GM03348 (cell line): ENCODE results near the gene RMND5A.
"Not testable (repeated sequence)": the region's sequence is repeated elsewhere in the genome, so short reads cannot be mapped to it uniquely, and the experiment has no call there.

ENCODE experiments used
- DNase-seq: peaks from one replicate; pipeline ENCODE4 v3.0.0; 2012; ENCODE audit warnings: low spot score

Gene RMND5A

DNA sequence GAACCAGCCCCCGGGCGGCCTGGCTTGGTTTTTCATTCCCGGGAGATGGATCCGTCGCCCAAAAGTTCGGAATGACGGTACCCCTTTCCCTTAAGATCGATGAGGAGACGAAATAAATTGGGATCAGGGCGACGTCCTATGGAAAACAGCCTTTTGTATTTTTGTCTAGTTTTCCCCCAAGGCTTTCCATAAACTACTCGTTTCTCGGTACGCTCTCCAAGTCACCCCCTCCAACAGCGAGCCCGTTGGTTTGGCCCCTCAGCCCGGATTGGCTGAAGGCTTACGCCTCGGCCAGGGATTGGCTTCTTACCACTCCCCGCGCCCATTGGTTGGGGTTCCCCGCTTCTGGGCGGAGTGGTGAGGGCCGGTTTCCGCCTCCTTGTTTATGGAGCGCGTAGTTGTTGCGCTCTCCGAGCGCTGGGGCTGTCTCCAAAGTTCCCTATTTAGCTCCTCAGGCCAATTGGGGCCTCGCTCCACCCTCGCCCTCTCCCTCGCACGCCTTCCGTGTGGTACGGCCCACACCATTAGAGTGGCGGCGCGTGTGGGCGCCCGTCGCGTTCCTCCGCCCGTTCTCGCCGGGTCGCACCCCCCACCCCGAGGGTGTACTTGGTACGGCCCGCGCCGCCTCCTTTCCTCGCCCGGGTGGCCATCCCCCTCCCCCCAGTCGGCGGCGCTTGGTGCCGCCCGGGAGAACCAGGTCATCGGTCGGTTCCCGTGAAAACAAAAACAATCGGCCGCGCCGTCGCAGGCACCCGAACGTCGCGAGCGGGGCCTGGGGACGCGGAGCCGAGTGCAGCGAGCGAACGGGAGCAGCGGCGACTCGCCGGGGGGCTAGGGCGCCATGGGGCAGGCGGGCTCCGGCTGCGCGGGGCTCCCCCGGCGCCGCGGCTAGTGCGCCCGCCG is at the start of gene RMND5A:
Gene RMND5A (plus strand): TSS at position 655 of the 903 bp plus-strand sequence. CDS start 377 bp downstream, outside the sequence.
- DNase-seq = peak; percentile 77

DNA sequence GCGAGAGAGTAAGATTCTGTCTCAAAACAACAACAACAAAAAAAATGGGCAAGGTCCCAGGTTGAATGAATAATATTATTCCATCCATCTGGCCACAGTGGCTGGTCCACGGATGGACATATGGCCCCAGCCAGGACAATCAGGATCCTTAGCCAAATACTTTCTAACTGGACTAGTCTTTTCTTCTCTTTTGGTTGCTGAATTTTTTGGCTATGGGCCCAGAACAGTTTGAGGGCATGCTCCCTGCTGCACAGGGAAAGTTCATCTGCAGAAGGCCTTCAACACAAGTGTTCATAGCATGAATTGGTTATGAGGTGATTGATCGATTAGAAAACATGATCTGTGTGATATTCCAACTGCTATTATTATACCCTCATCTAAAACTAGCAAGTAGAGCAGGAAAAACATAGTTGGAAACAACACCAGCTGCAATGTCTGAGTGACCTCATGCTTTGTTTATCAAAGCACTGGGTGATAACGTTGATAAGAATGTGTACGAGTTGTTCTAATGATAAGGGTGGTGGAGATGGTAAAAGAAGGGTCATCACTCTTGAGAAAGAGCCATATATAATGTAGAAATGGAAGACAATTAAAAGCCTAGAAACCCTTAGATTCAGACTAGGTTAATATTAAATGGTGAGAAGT is 48.6 kb upstream of the RMND5A start:
- DNase-seq = no peak

- DNase-seq = no peak
Observed at GRCh38 chr2:86672027-86672545, 48.0 kb upstream of the RMND5A start.

DNA sequence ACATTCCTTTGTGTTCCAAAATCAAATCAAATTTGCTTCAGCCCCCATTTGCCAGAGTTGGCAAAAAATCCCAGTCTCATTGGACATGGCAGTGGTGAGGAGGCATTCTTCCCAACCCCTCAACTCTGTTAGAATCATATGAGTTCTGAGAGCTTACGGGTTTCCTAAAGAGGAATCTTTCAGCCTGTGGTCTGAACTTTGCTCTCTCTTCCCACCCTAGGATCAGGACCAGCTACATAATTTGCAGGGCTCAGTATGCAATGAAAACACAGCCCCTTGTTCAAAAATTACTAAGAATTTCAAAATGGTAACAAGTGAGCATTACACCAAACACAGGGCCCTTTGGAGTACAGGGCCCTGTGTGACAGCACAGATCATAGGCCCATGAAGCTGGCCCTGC is 47.1 kb upstream of the RMND5A start:
- no peak for DNase-seq

GRCh38 chr2:86673986-86674670 is 46.0 kb upstream of the RMND5A start:
- DNase-seq = peak; percentile 16

DNA sequence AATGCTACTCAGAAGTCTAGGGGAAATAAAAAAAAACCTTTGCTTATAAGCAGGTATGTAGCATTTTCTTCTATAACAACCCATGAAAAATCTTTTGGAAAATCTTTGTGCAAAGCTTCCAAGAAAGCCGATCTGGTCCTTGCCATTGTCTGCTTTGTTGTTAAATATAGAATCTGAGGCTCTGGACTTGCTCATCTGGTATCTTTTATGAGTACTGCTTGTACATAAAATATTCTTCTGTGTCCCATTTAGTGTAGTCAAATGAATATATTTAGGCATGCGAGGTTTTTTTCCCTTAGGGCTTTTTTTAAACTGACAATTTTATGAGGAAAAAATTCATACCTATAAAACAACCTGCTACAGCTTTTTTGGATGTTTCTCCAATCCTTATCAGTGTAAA is 45.0 kb upstream of the RMND5A start:
- no peak for DNase-seq

GRCh38 chr2:86675511-86676015 is 44.5 kb upstream of the RMND5A start:
- DNase-seq = no peak

DNA sequence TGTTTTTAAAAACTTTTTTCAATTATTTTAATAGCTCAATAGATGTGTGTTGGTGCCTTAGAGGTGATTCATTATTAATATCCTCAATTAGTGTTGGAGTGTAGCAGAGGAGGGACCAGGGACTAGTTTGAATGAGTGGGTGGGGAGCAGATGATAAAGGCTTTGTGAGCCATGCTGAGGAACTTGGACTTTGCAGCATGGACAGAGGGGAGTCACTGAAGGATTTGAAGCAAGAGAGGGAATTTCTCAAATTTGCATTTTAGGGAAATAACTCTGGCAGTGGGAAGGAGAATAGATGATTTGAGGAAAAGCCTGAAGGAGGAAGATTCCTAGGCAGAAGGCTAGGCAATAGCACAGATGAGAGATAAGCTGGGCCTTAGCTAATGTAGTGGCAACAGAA is 42.3 kb upstream of the RMND5A start:
- no peak for DNase-seq

DNA sequence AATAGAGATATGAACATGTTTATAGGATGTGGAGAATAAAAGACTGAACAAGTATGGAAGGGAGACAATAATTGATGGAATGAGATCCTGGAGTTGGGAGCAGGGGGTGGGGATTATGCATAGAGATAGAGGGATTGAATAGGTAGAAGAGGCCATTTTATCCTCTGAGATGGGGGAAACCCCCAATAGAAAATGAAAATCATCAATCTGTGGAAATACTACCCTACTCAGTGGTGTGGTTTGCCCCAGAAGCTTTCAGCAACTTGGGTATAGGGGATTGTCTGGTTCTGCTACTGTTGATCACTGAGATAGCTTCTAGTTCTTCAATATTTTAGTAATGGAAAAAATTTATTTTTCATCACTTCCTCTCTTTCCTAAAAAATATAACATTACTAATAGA is 41.1 kb upstream of the RMND5A start:
- no peak for DNase-seq

DNA sequence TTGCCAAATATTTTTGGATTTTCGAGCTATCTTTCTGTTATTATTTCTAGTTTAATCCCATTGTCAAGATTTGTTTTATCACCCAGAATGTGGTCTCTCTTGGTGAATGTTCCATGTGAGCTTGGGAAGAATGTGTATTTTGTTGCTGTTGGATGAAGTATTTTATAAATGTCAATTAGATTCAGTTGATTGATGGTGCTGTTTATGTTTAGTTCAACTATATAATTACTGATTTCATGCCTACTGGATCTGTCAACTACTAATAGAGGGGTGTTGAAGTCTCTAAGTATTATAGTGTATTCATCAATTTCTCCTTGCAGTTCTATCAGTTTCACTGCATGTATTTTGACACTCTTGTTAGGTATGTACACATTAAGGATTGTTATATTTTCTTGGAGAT is 34.7 kb upstream of the RMND5A start:
- no peak for DNase-seq

DNA sequence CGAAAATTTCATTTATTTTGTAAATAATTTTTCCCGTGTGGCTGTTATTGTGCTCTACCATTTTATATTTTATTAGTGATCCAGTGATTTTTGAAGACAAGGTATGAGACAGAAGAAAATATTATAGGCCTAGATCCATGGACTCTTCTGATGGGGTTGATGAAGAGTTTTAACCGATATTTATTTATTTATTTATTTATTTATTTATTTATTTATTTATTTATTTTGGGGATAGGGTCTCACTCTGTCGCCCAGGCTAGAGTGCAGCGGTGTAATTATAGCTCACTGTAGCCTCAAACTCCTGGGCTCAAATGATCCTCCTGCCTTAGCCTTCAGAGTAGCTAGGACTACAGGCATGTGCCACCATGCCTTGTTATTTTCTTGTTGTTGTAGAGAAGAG is 33.6 kb upstream of the RMND5A start:
- DNase-seq = no peak

- DNase-seq = no peak
Observed at GRCh38 chr2:86686905-86687304, 33.2 kb upstream of the RMND5A start.

- no peak for DNase-seq
Observed at GRCh38 chr2:86695053-86695691, 24.9 kb upstream of the RMND5A start.

DNA sequence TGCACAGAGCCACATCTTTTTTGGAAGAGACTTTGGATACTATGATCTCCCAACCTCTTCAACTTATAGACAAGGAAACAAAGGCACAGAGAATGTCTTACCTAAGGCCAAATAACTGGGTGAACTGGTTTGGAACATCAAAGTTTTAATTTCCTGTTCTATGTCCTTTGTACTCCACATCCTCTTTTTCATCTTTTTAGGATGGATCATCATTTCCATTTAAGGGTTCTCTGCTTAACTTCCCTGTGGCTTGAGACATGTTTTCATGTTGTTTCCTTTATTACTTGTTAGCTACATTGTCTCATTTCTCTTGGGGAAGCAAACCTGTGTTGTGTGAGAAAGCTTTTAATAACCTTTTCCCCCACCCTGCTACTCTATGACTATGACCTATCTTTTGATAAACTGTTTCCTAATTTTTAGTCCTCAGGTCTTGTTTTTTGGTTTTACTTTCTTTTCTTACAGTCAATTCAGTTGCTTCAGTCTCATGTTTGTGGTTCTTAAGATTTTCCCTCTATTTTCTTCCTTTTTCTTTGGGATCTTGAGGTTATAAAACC is 22.5 kb upstream of the RMND5A start:
- no peak for DNase-seq

DNA sequence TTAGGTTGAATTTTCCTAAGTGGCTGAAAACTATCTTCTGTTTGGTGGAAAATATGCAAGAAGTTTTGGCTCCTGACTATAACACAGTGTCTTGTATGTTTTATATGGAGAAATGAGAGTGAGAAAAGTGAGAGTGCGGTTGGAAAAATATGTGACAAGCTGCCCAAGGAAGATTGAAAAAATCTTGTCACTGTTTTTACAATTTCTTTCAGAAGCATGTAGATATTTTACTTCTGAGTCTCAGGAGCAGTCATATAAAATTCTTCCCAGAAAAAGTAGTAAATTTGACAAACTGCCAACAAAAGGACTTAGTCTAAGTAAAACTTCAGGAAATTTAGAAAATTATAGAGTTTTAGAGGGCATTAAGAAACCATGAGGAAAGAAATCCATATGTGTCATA is 19.4 kb upstream of the RMND5A start:
- peak; percentile 20 for DNase-seq

DNA sequence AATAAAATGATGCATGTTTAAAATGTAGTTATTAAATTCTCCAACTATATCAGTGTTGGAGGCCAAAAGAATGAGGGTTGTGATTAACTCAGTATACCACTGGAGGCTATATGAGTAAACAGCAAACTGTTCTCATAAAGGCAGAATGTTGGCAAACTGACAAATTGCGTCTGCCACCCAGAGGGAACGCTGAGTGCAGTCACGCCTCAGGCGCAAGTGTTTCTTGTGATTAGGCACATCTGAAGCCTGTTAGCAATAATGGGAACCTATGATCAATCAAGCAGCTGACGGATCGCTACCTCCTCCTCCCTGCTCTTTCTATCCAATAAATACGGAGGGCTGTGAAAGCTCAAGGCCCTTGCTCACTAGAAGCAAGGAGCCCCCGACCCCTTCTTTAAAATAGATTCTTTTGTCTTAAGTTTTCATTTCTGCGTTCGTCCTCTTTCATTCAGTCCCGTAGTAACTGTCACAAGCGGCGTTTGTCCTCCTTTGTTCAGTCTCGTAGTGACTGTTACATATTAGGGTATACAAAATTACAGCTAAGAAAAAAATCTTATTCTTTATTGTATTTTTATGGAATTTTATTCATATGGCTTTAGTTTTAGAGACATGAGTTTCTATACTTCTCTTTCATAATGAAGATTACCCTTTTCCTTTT is 16.3 kb upstream of the RMND5A start:
- peak; percentile 18 for DNase-seq

DNA sequence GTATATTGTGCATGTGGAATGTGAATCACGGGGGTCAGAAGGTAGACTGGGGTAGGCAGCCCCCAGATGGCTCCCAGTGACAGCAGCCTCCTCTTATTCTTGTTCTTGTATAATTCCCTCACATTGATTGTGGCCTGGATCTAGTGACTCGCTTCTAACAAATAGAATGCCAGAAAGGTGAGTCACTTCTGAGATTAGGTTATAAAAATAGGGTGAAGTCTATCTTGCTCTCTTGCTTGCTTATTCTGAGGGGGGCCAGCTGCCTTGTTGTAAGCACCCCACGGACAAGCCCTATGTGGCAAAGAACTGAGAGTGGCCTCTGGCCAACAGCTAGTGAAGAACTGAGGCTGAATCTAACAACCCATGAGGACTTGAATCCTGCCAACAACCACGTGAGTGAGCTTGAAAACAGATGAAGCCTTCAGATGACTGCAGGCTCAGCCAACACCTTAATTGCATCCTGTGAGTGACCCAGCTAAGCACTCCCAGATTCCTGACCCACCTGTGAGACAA is 15.6 kb upstream of the RMND5A start:
- peak; percentile 66 for DNase-seq

DNA sequence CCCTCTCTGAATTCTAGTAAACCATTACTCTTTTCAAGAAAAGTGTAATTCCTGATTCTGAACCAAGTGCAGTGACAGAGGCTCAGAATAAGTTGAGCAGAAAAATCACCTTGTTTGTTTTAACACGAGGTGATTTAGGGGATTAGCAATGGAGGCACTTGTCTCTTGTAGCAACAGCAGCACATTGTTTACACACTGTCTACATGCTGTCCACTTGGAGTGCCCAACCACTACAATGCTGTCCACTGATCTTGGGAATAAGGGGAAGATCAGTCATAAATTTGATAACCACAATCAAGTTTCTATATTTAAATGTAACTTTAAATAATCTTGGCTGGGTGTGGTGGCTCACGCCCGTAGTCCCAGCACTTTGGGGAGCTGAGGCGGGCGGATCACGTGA is 13.9 kb upstream of the RMND5A start:
- DNase-seq = no peak

GRCh38 chr2:86706935-86707334 is 13.2 kb upstream of the RMND5A start:
- no peak for DNase-seq

- DNase-seq = not testable (repeated sequence)
Observed at GRCh38 chr2:86708126-86708525, 12.0 kb upstream of the RMND5A start.
